Lower leg skin (tissue), 3 donors: Measurements from ENCODE around the gene WDR18.

Source experiments
- CTCF ChIP-seq, 3 donors: fragments of 450-650 bp; IDR thresholded peaks; one replicate each; pipeline ENCODE4 v1.5.1; 2016; ENCODE audit warnings: antibody characterized with exemption in 3 of 3, mild to moderate bottlenecking in 3 of 3, moderate library complexity in 2 of 3
- POLR2A ChIP-seq, 2 donors: fragments of 450-650 bp; IDR thresholded peaks; one replicate each; pipeline ENCODE4 v1.6.1; 2016 to 2017; ENCODE audit warnings: antibody characterized with exemption in 2 of 2, mild to moderate bottlenecking in 1 of 2, moderate library complexity in 1 of 2

DNA sequence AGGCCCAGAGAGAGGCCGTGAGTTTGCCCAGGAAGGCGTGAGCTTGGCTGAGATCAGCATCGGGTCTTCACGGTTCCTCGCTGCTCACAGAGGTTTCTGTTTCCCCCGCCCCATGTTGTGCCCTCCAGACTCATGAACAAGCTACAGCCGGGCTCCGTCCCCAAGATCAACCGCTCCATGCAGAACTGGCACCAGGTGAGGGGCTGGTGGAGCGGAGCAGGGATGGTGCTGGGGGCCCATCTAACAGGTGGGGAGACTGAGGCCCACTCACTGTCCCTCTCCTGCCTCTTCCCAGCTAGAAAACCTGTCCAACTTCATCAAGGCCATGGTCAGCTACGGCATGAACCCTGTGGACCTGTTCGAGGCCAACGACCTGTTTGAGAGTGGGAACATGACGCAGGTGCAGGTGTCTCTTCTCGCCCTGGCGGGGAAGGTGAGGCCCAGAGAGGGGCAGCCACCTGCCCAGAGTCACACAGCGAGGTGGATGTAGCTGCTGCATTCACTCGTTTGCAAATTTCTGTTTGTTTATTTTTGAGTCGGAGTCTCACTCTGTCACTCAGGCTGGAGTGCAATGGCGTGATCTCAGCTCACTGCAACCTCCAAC lies 48.2 kb downstream of the WDR18 start:
- TF ChIP-seq CTCF (IDR thresholded peaks at IDR 0.05) (no peak), POLR2A (IDR thresholded peaks at IDR 0.05) (no peak)
